Measurements from ENCODE around the gene TXNDC11. TPM values are rescaled to one million over a fixed set of nuclear protein-coding genes. Genes with fewer than 3 reads are reported as not detected.

TXNDC11 gene
- total RNA-seq, 6 experiments from 2014 or later = 38.8 to 49.0 (median 44.4) TPM

DNA sequence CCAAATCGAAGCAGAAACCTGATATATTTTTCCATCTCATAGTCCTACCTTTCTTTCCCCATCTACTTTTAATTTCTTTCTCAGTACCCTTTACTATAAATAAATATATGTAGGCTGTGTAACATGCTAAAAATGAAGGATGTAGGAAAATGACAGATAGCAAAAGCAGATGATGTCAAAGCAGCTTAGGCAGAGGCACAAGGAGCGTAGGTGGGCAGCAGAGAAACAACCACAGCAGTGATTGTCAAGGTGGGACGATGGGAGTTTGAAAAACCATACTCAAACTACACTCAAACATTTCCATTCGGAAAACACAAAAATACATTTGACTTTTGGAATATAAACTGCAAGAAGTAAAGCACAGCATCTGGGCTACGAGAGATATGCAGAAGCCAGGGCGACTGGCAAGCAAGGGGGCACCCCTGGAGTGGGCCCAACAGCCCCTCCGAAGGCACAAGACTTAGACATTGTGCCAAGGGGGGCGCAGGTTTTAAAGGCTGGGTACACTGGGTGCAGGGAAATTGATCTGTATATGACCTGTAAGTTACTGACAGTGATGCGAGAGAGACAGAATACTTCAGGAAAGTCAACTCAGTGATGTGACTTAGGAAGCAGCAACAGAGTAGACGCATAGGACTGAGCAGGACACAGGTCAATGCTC lies 43.3 kb downstream of the TXNDC11 start:
- TF ChIP-seq CTCF (IDR thresholded peaks at IDR 0.05) = no peak
- no peaks in the 10 kb centered on the region; the same call in none of the 2 replicates for H3K27me3 Mint-ChIP-seq (ENCODE audit: insufficient read depth)
- DNase-seq = no peak
- peaks cover 24% of the 10 kb centered on the region for H3K36me3 Mint-ChIP-seq (ENCODE audit: low read depth)
- no peaks in the 10 kb centered on the region for H3K9me3 Mint-ChIP-seq
- no peak overlapping the region for H3K4me3 Mint-ChIP-seq
- peaks cover 12% of the 10 kb centered on the region; the same call in 1 of the 2 replicates for H3K4me1 Mint-ChIP-seq (ENCODE audit: low read depth)
- no peak overlapping the region for H3K27ac Mint-ChIP-seq

DNA sequence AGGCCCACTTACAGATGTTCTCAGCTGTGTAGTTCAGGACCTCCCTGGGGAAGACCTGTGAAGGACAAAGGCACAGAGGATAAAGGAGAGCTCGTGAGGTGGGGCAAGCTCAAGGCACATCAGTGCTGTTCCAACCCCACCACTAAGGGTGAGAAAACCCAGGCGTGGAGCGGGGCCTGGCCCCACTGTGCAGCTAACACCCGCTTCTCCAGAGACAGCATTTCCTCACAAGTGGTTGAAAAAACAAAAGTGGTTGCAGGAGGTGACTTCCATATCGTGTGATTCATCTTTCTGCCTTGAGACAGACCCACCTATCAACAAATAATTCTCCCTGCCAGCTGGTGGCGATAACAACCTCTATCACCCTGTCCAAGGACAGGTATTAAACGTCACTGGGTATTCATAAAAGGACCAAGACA lies 44.4 kb downstream of the TXNDC11 start:
- Mint-ChIP-seq H3K36me3 (ENCODE audit: low read depth) (peaks cover 19% of the 10 kb centered on the region), H3K27ac (no peak overlapping the region), H3K27me3 (ENCODE audit: insufficient read depth) (no peaks in the 10 kb centered on the region; the same call in none of the 2 replicates), H3K4me1 (ENCODE audit: low read depth) (peaks cover 9% of the 10 kb centered on the region; the same call in 1 of the 2 replicates), H3K9me3 (no peaks in the 10 kb centered on the region), H3K4me3 (no peak overlapping the region)
- peak; percentile 38 for TF ChIP-seq CTCF (IDR thresholded peaks at IDR 0.05)
- DNase-seq = no peak

- H3K9me3 Mint-ChIP-seq = no peaks in the 10 kb centered on the region
Observed at GRCh38 chr16:11697319-11697718, 45.3 kb downstream of the TXNDC11 start.

GRCh38 chr16:11696266-11697012 lies 46.2 kb downstream of the TXNDC11 start:
- H3K9me3 Mint-ChIP-seq = no peaks in the 10 kb centered on the region
- no peak overlapping the region for H3K27ac Mint-ChIP-seq
- no peak for DNase-seq
- peaks cover 9% of the 10 kb centered on the region; the same call in 1 of the 2 replicates for H3K4me1 Mint-ChIP-seq (ENCODE audit: low read depth)
- TF ChIP-seq CTCF (IDR thresholded peaks at IDR 0.05) = no peak
- H3K36me3 Mint-ChIP-seq (ENCODE audit: low read depth) = peaks cover 19% of the 10 kb centered on the region
- H3K27me3 Mint-ChIP-seq (ENCODE audit: insufficient read depth) = no peaks in the 10 kb centered on the region; the same call in none of the 2 replicates
- H3K4me3 Mint-ChIP-seq = no peak overlapping the region

More at GRCh38 chr16:11697319-11697718, 45.3 kb downstream of the TXNDC11 start:
- Mint-ChIP-seq H3K36me3 (ENCODE audit: low read depth) (peaks cover 19% of the 10 kb centered on the region), H3K4me1 (ENCODE audit: low read depth) (peaks cover 9% of the 10 kb centered on the region; the same call in 1 of the 2 replicates), H3K4me3 (no peak overlapping the region), H3K27ac (no peak overlapping the region), H3K27me3 (ENCODE audit: insufficient read depth) (no peaks in the 10 kb centered on the region; the same call in none of the 2 replicates)
- DNase-seq = no peak
- no peak for TF ChIP-seq CTCF (IDR thresholded peaks at IDR 0.05)

DNA sequence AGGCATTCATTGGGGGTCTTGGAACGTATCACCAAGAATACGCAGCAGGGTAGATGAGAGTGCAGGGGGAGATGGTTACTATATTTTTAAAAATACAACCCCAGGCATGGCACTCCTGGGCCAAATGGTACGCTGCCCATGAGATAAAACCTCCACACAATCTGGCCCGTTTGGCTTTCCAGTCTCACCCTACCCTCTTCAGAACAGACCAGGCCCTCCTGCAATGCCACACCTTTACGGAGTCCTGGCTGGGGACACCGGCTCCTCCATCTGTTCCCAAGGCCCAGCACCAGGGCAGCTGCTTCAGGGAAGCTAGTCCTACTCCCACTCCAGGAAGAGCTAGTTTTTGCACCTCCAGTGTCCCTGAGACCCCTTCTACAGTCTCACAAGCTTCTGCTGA lies 50.0 kb downstream of the TXNDC11 start:
- no peak overlapping the region for H3K27ac Mint-ChIP-seq
- DNase-seq = no peak
- H3K27me3 Mint-ChIP-seq (ENCODE audit: insufficient read depth) = no peaks in the 10 kb centered on the region; the same call in 1 of the 2 replicates
- H3K9me3 Mint-ChIP-seq = no peaks in the 10 kb centered on the region
- H3K4me1 Mint-ChIP-seq (ENCODE audit: low read depth) = peaks cover 8% of the 10 kb centered on the region
- no peak overlapping the region for H3K4me3 Mint-ChIP-seq
- TF ChIP-seq CTCF (IDR thresholded peaks at IDR 0.05) = no peak
- peaks cover 30% of the 10 kb centered on the region for H3K36me3 Mint-ChIP-seq (ENCODE audit: low read depth)
